NB4 (cell line): Measurements from ENCODE around the gene CTDNEP1.

Experiments
- DNase-seq: peaks from one replicate; pipeline ENCODE4 v3.0.0; 2010; ENCODE audit warnings: low read depth
- H3K4me3 ChIP-seq: one replicate; pipeline ENCODE4 v1.5.1; 2011; ENCODE audit warnings: mild to moderate bottlenecking, low read depth, low read length, moderate library complexity
- MYC ChIP-seq: IDR thresholded peaks from 2 replicates; pipeline ENCODE4 v1.6.1; 2011; ENCODE audit warnings: low read depth, low read length
- POLR2A ChIP-seq: IDR thresholded peaks from 2 replicates; pipeline ENCODE4 v1.6.1; 2011; ENCODE audit warnings: mild to moderate bottlenecking; ENCODE audit not compliant: insufficient read length; ENCODE audit errors: extremely low read depth
- TF ChIP-seq, protein P1 (sequence below): IDR thresholded peaks from one replicate; pipeline ENCODE4 v1.5.1; 2012; ENCODE audit warnings: low read depth, low read length
- TF ChIP-seq, protein P2 (sequence below): IDR thresholded peaks from 2 replicates; pipeline ENCODE4 v1.6.1; 2011; ENCODE audit warnings: low read depth, low read length

CTDNEP1 gene

DNA sequence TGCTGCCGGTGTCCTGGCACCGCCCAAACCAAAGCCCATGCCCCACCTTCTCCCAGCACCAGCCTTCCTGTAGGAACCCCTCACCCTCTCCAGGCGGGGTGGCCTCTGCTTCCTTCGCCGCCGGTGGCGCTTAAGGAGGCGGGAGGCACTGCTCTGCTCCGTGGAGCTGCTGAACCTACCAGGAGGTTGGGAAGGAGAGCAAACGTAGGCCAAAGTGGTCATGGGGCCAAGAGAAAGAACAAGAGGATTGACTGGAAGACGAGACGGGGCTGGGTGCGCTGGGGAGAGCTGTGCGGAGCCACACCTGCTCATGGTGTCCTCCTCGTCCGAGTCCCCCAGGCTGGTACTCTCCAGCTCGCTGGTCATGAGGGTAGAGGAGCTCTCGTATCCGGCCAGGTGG, 22.0 kb downstream of the CTDNEP1 start:
- H3K4me3 ChIP-seq, result no peak overlapping the region
- DNase-seq, result no peak
- TF ChIP-seq, protein P1, sequence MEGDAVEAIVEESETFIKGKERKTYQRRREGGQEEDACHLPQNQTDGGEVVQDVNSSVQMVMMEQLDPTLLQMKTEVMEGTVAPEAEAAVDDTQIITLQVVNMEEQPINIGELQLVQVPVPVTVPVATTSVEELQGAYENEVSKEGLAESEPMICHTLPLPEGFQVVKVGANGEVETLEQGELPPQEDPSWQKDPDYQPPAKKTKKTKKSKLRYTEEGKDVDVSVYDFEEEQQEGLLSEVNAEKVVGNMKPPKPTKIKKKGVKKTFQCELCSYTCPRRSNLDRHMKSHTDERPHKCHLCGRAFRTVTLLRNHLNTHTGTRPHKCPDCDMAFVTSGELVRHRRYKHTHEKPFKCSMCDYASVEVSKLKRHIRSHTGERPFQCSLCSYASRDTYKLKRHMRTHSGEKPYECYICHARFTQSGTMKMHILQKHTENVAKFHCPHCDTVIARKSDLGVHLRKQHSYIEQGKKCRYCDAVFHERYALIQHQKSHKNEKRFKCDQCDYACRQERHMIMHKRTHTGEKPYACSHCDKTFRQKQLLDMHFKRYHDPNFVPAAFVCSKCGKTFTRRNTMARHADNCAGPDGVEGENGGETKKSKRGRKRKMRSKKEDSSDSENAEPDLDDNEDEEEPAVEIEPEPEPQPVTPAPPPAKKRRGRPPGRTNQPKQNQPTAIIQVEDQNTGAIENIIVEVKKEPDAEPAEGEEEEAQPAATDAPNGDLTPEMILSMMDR, result no peak
- TF ChIP-seq POLR2A (no peak), MYC (no peak)
- TF ChIP-seq, protein P2, sequence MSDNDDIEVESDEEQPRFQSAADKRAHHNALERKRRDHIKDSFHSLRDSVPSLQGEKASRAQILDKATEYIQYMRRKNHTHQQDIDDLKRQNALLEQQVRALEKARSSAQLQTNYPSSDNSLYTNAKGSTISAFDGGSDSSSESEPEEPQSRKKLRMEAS, result no peak

DNA sequence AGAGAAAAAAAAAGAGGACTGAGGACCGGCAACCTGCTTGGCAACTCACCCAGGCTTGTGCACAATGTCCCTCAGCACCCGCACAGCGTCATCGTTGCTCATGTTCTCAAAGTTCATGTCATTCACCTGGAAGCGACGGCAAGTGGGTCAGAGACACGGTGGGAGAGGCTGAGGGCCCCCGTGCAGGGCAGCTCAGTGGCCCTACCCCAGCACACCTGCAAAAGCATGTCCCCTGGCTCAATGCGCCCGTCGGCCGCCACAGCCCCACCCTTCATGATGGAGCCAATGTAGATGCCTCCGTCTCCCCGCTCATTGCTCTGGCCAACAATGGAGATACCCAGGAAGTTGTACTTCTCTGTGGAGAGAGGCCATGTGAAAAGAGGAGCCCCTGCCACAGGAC, 22.6 kb downstream of the CTDNEP1 start:
- TF ChIP-seq MYC, result no peak
- TF ChIP-seq, protein P2, result no peak
- no peak for DNase-seq
- H3K4me3 ChIP-seq, result no peak overlapping the region

DNA sequence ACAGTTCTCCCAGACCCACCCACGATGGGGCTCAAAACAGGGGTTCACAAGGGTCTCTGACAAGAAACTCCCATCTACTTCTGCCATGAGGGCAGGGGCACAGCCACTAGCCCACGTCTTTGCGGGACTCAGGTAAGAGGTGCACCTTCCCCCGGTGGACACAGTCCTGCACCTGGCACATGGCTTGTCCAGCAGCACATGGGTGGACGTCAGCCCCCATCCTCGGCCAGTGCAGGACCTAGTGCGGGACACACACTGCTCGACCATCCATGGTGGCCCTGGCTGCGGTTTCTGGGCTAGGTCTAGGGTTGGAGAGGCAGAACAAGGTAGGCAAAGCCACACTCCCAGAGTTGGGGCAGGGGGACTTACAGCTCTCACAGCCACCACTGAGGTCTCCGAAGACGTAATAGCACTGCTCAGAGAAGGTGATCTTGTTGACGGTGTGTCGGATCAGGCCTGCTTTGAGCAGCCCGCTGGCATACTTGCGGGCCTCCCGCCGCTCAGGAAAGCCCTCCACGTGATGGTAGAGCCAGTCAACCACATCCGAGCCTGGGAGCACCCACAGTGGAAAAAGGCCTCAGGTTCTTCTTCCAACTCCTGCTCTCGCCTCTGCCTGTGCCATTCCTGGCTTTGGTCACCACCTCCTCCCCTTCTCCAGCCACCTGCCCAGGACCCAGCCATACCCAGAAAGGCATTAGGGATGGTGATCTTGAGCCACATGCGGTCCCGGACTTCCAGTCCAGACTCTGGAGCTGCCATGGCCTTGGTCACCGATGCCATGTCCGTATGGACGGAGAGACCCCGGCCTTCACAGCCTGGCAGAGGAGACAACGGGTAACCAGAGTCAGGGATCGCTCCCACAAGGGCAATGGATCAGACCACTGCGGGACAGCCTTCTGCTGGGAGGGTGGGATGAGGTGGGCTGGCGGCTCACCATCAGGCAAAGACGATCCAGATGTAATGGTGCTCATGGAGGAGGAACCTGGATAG, 24.5 kb downstream of the CTDNEP1 start:
- no peak for DNase-seq
- no peak overlapping the region for H3K4me3 ChIP-seq
- TF ChIP-seq, protein P2, result no peak
- TF ChIP-seq POLR2A (no peak), MYC (no peak)
- TF ChIP-seq, protein P1, result no peak

DNA sequence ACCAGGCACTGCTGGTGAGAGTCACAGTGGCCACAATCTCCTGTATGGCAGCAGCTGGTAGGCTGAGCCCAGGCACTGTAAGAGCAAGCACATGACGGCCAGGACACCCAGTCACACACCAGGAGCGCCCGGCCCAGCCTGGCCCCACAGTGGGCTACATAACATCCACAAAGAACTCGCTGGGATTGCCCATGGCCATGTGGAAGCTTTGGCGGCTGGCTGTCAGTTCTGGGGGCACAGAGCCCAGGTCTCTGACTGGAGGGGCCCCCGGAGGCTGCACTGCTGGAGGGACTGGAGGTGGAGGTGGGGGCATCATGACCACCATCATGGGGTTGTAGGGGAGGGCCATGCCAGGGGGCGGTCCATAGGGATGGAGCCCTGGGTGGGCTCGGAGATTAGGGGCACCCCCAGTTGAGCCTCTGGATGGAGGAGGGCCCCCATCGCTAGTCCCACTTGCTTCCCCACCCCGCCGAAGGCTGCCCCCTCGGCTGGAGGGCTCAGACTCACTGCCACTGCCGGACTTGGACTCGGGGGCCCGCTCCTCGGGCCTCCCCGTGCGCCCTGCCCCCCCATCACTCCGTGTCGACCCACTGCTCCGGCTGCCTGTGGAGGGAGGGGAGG, 25.7 kb downstream of the CTDNEP1 start:
- no peak for TF ChIP-seq MYC
- TF ChIP-seq, protein P1, result no peak
- no peak for TF ChIP-seq POLR2A
- TF ChIP-seq, protein P2, result no peak
- DNase-seq, result no peak
- no peak overlapping the region for H3K4me3 ChIP-seq

DNA sequence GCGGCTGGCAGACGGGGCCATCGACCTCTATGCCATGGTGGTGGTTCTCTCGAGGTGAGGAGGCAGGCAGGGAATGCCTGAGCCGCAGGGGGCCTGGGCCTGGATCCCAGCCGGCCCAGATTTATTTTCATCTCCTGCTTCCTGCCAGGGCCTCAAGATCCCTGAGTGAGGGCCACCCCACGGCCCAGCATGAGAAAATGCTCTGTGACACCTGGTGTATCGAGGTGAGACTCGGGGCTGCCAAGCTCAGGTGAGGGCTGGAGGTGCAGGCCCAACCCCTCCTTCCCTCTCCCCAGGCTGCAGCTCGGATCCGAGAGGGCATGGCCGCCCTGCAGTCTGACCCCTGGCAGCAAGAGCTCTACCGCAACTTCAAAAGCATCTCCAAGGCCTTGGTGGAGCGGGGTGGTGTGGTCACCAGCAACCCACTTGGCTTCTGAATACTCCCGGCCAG, 26.8 kb downstream of the CTDNEP1 start:
- TF ChIP-seq, protein P1, result no peak
- no peak for TF ChIP-seq MYC
- TF ChIP-seq POLR2A, result no peak
- no peak overlapping the region for H3K4me3 ChIP-seq
- no peak for DNase-seq

DNA sequence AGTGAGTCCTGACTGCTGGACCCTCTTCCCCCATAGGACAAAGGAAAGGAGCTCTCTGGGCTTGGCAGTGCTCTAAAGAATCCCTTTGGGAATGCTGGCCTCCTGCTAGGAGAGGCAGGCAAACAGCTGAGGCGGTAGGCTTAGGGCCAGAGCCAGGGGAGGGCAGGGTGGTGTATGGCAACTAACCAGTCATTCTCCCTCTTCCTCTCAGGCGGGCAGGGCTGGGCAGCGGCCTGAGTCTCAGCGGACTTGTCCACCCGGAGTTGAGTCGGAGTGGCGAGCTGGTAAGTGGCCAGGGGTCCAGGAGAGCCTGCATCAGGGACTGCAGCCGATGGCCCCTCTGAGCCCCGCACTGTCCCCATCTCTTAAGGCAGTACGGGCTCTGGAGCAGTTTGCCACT, 27.4 kb downstream of the CTDNEP1 start:
- no peak for DNase-seq
- no peak overlapping the region for H3K4me3 ChIP-seq
- TF ChIP-seq, protein P2, result no peak
- no peak for TF ChIP-seq MYC
- TF ChIP-seq, protein P1, result no peak
- no peak for TF ChIP-seq POLR2A
